ENCODE data around the gene ERG.

GRCh38 chr21:38399103-38399502 lies 99.2 kb downstream of the ERG start:
- TF ChIP-seq CTCF (IDR thresholded peaks at IDR 0.05) (no peak), NR3C1 (IDR thresholded peaks at IDR 0.05) (no peak), RAD21 (conservative IDR thresholded peaks at IDR 0.05 in 1 of 2, IDR thresholded peaks at IDR 0.05 in 1 of 2) (no peak), HEYL (CRISPR knock-in tag; IDR thresholded peaks at IDR 0.05) (no peak), ZFP36 (IDR thresholded peaks at IDR 0.05; ENCODE audit: borderline replicate concordance, partially characterized antibody) (no peak), POLR2AphosphoS2 (conservative IDR thresholded peaks at IDR 0.05; ENCODE audit: low read length) (no peak), POLR2A (IDR thresholded peaks at IDR 0.05; ENCODE audit: low read length) (no peak)

All from A549 (cell line).